HG03439 (cell line): ENCODE results near the gene SHISAL1.

Experiments
- ATAC-seq: cut with Tn5 transposase; IDR thresholded peaks from one replicate; pipeline ENCODE4 v1.9.1; 2021; ENCODE audit warnings: mild to moderate bottlenecking, moderate library complexity; ENCODE audit not compliant: unreplicated experiment

SHISAL1 gene

DNA sequence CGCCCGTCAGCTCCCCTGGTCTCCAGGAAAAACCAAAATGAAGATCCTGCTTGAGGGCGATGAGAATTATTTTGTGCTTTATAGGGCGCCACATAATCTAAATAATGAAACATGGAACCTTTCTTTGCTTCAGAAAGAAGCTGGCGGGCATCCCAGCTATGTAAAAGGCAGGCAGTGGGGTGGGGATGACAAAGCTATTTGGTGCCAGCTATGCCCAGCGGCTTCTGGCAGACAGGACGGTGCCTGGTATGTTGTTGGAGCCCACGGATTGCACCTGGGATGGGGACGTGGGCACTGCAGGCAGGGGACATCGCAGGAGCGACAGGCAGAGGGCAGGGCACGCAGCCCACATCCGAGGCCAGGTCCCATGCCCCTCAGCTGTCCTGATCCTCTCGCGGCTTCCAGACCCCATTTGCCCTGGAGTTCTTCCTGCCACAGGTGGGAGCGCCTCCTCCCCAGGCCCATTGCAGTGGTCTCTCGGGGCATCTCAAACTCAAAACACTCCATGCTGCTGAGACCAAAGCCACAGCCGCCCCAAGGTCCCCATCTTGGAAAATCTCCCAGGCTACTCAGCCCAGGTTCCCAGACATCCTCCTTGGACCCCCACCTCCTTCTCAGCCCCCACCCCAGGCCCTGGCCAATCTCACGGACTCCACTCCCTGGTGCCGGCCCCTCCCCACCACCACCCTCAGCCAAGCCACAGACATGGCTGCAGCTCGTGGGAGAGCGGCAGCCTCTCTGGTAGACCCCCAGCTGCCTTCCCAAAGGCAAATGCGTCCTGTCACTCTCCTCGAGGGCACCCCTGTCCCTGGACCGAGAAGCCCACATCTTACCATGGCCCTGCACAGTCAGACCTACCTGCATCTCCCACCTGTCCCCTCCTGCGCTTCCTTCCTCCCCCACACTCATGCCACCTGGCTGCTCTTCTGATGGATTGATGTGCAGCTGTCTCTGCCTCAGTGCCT, 45.7 kb downstream of the SHISAL1 start:
- ATAC-seq, result no peak

DNA sequence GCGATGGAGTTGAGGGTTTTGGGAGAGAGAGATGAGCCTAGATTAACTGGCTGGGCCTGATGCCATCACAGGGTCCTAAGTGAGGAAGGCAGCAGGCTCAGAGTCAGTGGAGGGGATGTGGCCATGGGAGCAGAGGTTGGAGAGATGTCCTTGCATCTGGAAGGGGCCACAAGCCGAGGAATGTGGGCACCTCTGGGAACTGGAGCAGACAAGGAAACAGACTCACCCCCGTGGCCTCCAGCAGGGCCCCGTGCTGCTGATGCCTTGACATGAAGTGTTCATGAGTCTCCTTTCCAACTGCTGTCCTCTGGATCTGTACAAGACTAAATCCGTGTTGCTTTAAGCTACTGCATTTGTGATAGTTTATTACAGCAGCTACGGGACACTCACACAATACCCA, 49.2 kb downstream of the SHISAL1 start:
- no peak for ATAC-seq

DNA sequence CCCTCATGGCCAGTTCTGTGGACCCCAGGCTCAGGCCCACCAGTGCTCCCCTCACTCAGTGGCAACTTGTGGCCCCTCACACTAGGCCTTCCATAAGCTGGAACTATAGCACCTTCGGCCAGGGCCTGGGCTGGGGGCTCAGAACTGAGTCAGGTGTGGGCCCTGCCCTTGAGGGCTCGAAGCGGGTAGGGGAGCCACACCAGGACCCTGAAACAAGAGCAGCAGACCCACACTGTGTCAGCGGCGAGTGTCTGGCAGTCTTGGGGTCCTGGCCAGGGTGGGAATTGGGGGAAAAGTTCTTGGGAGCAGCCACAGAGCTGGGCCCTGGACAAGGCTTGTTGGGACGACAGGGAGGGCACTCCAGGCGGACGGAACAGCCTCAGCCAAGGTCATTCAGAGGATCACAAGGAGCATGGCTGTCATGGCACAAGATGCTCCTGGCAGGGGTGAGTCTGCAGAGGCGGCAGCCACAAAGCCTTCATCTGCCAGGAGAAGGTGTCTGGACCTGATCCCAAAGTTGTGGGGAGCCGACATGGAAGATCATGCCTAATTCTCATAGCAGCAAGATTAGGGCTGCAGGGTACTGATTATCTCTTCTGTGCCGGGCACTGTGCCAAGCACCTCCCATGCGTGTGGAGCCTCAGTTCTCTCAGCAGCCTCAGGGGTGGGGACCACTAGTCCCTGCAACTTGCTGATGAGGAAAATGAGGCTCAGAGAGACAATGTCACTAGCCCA, 50.7 kb downstream of the SHISAL1 start:
- ATAC-seq, result no peak

DNA sequence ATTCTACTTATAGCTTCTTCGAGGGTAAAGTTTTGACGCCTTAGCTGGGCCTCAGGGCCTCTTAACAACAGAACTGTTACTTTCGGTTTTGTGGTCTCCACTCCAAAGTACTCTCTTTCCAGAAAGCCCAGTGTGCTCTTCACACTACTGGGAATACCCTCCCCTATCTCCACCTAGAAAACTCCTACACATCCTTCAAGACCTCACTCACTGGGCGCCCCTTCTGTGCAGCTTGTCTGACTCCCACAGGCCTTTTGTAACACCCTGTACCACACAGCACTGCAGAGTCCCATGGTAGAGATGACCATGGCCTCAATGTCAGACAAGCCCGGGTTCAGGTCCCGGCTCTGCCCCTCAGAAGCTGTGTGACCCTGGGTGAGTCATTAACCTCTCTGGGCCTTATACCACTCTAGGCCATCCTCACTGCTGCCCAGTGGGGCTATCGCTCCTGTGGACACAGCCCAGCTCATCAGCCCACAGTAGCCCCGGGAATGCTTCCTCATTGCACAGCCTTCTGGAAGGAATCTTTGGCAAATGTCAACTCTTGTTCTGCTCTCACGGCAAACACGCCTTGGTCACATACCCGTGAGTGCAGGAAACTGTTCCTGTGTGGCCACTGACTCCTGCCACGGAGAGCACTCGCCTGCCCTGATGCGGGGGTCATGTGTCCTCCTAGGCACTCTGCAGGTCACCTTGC, 51.4 kb downstream of the SHISAL1 start:
- no peak for ATAC-seq

DNA sequence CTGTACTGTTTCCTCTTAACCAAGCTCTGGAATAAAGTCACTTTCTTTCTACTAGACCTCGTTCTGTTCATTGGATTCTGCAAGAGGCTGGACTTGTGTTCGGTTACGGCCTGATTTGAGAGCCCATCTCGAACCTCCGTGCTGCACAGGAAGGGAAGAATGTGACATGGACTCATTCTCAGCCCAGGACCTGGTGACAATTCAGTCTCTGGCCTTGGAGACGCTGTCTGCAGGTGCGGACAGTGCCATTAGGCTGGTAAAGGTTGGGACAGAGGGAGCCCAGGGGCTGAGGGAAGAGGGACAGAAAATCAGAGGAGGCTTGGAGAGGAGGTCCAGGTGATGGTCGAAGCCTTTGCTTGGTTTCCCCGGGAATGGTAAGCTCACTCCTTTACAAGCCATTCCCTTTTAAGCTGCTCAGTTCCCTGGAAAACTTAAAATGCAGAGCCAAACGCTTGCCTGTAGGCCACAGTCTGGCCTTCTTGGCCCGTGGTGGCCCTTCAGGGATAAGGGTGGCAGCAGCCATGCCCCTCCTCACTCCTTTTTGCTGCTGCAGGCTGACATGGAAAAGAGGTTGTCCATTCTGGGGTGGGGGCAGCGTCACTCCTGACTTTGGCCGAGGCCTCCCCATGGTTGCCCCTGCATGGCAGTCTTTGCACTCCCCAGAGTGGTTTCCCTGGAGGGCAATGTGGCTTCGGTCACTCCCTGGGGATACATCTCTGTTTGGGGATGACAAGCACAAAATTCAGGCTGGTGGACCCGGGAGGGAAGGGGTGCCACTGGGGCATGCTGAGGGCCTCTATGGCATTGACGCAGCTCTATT, 52.3 kb downstream of the SHISAL1 start:
- ATAC-seq, result no peak

DNA sequence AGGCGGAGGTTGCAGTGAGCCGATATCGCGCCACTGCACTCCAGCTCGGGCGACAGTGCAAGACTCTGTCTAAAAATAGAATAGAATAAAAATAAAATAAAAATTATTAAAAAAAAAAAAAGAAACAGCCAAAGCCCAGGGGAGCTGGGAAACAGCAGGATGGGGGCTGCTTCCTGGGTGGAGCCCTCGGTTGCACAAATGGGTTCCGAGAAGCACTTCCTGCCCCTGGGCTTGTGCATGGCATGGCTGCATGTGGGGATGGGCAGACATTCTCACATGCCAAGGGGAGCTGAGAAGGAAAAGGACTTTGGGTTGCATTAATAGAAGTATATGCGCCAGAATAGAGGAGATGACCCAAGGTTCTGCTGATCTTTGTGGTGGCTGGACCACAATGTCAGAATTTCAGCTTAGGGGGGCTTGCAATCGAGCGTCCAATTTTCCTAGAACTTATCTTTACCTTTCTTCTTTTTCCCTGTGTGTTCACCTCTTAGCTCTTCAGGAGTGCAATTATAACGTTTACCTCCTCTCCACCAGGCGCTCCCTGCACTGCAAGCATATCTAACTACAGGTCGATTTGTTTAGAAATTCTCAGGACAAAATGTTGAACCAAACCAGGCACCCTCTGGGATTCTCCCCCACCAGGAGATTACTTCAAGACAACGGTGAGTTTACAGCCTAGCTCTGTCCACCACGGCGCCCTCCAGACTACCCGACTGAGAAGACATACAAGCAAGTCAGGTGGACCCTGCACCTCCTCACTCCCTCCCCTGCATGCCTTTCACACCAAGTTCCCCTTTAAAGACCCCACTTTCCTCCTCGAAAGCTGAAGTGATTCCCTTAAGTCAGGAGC, 53.2 kb downstream of the SHISAL1 start:
- no peak for ATAC-seq

DNA sequence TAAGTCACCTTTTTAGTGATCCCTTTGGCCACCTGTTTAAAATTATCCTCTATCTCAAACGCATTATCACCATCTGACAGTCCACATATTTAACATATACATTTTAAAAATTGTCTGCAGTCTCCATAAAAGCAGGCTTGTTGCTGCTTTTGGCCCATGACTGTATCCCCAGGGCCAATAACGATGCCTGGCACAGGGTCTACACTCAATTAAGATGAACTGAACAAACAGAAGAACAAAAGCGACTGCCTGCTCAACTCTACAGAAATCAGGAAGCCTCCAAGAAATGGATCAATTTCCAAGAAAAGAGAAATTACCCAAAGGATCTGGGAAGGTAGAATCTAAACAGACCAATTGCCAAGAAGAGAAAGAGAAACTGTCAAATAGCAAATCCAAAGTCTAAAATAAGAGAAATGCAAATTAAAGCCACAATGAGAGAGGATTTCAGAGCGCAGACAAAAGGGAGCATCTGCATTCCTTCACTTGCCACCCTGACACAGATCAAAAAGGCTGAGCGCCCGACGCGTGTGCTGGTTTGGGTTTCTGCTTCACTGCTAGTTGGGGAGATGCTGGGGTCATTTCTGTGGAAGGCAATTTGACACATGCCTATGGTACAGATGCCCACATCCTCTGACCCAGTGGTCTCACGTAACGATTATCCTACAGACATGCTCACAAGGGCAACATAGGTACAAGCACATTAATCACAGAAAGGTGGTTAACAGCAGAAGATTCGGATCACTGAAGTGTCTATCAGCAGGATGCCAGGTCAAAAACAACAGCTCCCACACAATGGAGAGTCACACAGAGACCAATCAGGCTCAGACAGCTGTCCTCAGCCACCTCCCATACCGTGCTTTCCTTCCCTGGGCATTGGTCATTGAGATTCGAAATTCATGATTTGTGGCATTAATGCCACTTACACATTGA, 55.9 kb downstream of the SHISAL1 start:
- no peak for ATAC-seq

DNA sequence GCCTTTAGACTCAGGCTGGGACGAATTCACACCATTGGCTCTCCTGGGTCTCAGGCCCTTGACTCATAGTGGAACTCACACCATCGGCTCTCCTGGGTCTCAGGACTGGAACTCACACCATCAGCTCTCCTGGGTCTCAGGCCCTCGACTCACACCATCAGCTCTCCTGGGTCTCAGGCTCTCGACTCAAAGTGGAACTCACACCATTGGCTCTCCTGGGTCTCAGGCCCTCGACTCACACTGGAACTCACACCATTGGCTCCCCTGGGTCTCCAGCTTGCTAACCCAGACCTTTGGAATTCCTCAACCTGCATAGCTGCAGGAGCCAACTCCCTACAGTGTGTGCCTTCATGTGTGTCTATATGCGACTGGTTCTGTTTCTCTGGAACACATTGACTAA, 56.7 kb downstream of the SHISAL1 start:
- ATAC-seq, result no peak

DNA sequence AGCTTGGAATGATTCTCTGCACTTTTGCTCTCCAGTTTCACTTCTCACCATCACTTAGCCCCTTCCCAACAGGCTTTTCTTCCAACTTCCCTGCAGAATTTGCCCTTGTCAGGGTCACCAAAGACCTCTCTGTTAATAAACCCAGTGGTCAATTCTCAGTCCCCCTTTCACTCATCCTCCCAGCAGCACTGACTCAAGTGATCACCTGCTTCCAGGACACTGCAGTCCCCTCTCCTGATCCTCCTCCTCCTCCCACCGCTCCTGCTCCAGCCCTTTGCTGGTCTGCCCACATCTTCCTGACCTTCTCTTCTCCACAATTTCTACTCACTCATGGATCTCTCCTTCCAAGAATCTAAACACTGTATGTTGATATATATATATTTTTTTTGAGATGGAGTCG, 57.9 kb downstream of the SHISAL1 start:
- ATAC-seq, result no peak

DNA sequence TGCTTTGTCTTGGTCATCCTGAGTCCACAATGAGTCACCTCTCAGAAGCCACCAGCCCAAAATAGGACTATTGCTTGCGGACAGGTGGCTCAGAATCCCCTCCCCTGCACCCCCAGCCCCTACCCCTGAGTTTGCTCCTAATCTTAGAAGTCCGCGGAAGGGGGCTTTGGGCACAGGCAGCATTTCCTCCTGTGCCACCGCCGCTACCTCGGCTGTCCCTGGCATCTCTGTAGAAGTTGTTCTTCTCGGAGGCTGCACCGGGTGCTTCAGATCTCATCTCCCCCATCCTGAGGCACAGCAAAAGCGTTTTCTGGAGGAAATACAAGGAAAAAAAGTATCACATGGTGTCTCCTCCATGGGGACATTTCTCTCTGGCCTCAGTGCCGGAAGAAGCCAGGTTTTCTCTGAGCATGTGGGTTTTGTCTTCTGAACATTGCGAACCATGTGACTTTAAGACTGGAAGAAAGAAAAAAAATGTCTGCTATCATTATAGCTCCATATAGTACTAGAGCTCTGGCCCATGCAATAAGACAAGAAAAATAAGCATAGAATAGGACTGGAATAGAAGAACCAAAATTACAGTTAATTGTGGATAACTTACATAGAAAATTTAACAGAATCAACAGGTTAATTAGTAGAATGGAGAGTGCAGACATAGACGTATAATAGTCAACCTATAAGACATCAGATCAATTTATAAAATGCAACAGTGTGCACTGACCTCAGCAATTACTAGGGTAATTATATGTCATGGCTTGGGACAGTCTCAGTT, 63.2 kb downstream of the SHISAL1 start:
- ATAC-seq, result no peak

DNA sequence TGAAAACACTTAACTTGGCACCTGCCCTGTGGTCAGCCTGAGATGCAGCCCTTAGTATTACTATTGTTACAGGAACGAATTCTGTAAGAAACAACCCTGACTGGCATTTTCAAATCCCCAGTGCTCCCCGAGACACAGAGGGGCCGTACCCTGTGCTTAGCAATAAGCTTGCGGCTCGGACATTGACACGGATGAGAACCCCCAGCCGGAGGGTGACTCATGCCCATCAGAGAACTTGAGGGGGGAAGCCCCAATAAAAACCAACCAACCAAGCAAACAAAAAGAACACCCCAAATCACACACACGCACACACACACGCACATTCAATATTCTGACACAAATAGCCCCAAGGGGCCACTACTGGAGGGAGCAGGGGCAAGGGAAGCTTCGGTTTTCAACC, 63.8 kb downstream of the SHISAL1 start:
- no peak for ATAC-seq

DNA sequence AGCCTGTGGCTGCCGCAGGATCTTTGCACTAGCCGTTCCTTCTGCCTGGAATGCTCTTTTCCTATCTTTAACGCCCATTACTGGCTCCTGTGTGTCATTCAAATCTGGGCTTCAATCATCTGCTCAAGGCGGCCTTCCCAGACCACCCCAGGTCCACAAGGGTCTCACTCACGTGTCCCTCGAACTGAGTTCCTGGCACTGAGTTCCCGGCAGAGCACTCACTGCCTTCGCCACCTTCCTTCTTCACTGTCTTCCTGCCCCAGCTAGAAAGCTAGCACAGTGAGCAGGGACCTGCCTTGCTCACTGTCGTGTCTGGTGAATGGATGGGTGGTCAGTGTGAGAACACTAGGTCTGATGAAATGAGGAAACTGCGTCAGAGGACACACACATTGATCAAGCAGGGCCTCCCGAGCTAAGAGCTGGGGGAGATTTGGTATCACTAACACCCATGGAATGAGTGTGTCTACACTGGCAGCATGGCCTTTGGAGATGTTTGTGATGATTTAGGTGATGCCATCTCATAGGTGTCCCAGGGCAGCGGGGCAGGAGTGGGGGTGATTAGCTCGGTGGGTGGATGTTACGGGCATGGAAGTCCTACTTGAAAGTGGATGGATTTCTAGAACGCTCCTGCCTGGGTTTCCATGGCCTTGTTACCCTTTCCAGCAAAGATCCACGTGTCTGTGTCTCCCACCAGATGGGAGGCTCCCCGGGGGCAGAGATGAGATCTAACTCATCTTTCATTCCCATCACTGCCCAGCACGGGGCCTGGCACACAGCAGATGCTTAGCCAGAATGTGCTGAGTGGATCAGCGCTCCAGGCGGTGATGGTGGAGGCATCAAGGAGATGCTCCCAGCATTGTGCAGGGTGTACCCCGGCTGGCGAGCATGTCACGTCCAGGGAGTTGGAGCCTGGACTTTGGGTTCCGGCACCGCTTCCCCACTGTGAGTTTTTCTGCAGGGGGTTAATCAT, 64.5 kb downstream of the SHISAL1 start:
- ATAC-seq, result no peak

DNA sequence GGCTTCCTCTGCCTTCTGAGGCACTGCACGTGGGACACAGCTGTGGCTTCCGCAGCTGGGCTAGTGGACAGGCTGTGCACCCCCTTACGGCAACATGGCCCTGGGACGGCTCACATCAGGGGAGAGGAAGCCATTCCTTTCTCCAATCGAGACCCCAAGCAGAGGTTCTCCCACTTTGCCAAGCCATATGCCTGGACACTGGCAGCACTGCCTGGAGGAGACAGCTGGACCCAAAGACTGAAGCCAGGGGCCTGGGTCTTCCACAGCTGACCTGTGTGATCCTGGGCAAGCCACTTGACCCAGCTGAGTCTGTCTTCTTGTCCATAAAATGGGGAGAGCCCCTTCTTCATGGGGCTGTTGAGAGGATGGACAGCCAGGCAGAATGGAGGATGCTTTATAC, 65.4 kb downstream of the SHISAL1 start:
- ATAC-seq, result no peak

DNA sequence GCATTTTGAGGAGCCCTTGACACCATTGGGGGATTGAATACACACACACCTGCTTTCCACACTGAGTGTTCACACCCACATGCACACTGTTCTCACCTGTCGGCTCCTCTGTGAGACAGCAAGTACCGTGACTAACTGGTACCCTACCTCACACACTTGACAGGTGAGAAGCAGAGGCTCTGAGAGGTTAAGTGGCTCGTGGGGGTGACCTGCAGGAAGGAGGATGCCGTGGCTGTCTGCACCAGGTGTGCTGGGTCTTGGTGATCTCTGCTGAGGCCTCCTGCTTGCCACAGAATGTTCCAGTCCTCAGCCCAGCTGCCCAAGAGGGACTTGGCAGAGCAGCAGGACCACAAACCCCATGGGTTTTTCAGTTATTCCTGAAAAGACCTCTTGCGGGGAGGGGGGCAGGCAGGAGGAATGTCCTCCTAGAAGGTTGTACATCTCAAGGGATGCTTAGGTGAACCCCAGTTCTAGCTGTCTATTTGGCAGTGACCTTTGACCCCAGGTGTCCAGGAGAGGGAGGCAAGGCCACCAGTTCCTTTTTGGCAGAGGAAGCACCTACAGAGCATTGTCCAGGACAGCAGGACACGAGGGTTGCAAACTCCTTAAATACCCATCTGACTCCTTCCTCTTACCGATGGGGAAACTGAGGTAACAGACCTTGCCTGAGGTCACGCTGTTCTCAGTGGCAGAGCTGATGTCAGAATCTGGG, 66.0 kb downstream of the SHISAL1 start:
- ATAC-seq, result no peak

DNA sequence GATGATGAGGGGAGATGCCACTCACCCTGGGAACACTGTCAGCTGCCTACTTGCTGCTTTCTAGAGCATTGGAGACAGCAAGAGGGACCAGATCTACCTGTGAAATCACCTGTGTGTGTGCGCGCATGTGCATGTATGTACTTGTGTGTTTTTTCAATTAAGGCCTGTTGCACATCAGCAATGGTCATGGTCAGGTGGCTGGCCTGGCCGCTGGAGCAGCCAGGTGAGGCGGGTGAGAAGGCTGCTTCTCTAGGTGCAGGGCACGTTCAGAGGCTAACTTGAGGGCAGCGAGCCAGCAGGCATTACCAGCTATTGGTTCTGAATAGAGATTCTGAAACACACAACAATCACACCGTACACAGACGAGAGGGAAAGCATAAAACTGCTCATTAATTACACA, 66.9 kb downstream of the SHISAL1 start:
- no peak for ATAC-seq

DNA sequence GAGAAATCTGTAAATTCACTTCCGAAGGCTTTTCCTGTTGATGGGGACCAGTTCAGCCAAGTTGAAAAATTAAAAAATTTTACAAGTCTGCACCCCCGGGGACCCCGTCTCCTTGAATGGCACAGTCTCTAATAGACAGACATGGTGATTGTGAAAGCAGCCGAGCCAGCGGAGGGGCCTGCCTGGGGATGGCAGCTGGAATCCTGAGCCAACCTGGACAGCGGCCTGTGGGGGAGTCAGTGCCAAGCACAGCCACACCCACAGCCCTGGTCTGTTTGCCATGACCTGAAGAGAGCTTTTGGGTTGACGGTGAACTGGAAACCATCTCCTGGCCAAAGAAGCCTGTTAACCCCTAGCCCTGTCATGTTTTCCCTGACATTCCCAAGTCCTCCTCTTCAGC, 67.3 kb downstream of the SHISAL1 start:
- no peak for ATAC-seq
